Muscle layer of colon (tissue), 2 donors: ENCODE results near the gene FGF22.
A peak's percentile ranks its signal among the peaks of the same experiment; 100 is the strongest.
"Not testable (repeated sequence)": the region's sequence is repeated elsewhere in the genome, so short reads cannot be mapped to it uniquely, and the experiment has no call there.

Experiments used
- H3K27ac ChIP-seq: one replicate; pipeline ENCODE4 v1.7.0; 2013; ENCODE audit warnings: low read depth, mild to moderate bottlenecking, low read length, moderate library complexity
- H3K27me3 ChIP-seq, 2 donors: one replicate each; pipeline ENCODE4 v1.7.0; 2013; ENCODE audit warnings: low read length in 2 of 2, mild to moderate bottlenecking in 2 of 2; ENCODE audit not compliant: insufficient read depth in 2 of 2, control insufficient read depth in 1 of 2
- H3K36me3 ChIP-seq: one replicate; pipeline ENCODE4 v1.7.0; 2013; ENCODE audit warnings: mild to moderate bottlenecking, low read length; ENCODE audit not compliant: insufficient read depth
- H3K4me1 ChIP-seq: one replicate; pipeline ENCODE4 v1.7.0; 2013; ENCODE audit warnings: mild to moderate bottlenecking, low read length; ENCODE audit not compliant: insufficient read depth
- H3K4me3 ChIP-seq, 2 donors: one replicate each; pipeline ENCODE4 v1.7.0; 2013; ENCODE audit warnings: low read length in 2 of 2, low read depth in 1 of 2, mild to moderate bottlenecking in 1 of 2, moderate library complexity in 1 of 2
- H3K9ac ChIP-seq: one replicate; pipeline ENCODE4 v1.7.0; 2013; ENCODE audit warnings: low read length
- H3K9me3 ChIP-seq: one replicate; pipeline ENCODE4 v1.7.0; 2013; ENCODE audit warnings: mild to moderate bottlenecking, low read length
- donor health status: abdominal sarcoma.
- donor health status: Adenocarcinoma of cecum.

FGF22 gene

DNA sequence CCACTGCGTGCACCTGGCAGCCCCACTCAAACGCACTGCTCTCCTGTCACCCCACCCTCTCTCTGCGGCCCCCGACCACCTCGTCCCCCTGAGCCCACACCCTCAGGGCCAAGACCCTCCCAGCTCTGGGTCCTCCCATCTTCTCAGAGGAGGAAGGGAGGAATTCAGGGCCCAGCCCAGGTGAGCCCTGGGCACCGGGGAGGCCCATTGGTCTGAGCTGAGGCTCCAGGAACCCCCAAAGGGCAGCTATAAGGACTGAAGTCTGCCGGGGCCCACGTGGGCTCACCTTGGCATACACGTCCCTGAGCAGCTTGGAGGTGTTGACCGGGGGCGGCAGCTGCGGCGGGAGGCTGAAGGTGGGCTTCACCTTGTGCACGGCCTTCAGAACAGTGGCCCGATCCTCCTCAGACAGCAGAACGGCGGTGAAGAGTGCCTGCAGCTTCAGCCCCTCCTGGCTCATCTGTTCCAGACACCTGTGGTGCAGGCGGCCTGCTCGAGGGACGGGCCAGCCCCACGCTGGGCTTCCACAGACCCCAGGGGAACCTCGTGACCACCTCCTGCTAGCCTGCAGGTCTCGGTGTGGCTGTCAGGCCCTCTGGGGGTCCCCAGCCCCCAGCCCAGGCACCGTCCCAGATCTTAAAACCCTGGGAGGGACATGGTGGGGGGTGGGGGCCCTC, 15.1 kb upstream of the FGF22 start:
- no peaks in the 10 kb centered on the region for H3K9me3 ChIP-seq
- H3K27me3 ChIP-seq, result no peaks in the 10 kb centered on the region
- H3K4me3 ChIP-seq, result no peak overlapping the region
- H3K36me3 ChIP-seq, result peaks cover 13% of the 10 kb centered on the region
- H3K27ac ChIP-seq, result no peak overlapping the region
- H3K4me1 ChIP-seq, result no peaks in the 10 kb centered on the region
- no peak overlapping the region for H3K9ac ChIP-seq

DNA sequence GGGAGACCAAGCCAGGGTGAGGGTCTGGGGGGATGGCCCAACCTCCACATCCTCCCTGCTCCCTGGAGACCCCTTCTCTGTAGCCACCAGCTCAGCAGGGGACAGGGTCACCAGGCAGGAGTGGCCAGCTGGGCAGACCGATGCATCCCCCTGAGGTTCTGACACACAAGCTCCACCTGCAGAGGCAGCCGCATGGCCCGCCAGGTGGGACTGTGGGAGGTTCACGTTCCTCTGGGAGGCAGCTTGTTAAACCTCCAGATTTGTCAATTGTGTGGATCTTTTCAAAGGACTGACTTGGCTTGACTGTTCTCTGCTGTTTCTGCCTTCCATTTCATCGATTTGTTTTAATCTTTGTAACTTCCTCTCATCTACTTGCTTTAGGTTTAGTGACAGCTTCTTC, 14.4 kb upstream of the FGF22 start:
- no peak overlapping the region for H3K9ac ChIP-seq
- peaks cover 8% of the 10 kb centered on the region for H3K36me3 ChIP-seq
- H3K4me1 ChIP-seq, result no peaks in the 10 kb centered on the region
- no peak overlapping the region for H3K27ac ChIP-seq
- H3K4me3 ChIP-seq, result no peak overlapping the region
- H3K27me3 ChIP-seq, result no peaks in the 10 kb centered on the region
- no peaks in the 10 kb centered on the region for H3K9me3 ChIP-seq

DNA sequence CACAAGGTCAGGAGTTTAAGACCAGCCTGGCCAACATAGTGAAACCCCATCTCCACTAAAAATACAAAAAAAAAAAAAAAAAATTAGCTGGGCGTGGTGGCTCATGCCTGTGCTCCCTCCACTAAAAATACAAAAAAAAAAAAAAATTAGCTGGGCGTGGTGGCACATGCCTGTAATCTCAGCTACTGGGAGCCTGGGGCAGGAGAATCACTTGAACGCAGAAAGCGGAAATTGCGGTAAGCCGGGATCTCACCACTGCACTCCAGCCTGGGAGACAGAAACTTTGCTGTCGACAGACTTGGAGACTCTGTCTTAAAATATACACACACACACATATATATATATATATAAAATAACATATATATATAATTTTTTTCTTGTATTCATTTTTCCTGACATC, 13.1 kb upstream of the FGF22 start:
- not testable (repeated sequence) for H3K4me3 ChIP-seq, H3K36me3 ChIP-seq, H3K4me1 ChIP-seq, H3K9ac ChIP-seq, H3K9me3 ChIP-seq, H3K27me3 ChIP-seq, H3K27ac ChIP-seq

DNA sequence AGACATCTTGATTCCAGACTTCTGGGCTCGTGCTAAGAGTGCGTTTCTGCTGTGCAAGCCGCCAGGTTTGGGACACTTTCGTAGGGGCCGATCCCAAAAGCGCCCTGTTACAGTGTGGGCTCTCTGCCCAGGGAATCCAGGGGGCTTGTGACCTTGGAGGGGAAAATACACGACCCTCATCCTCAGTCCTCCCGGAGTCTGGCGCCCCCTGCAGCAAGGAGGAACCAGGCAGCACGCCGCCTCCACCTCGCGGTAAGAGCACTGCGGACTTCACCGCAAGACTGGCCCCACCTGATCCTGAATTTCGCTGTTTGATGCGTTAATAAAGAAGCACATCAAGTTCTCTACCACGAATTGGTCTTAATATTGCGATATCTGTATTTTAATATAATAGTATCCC, 11.5 kb upstream of the FGF22 start:
- Histone ChIP-seq H3K27me3 (no peaks in the 10 kb centered on the region), H3K9ac (no peak overlapping the region), H3K9me3 (no peaks in the 10 kb centered on the region), H3K36me3 (peaks cover 6% of the 10 kb centered on the region), H3K27ac (no peak overlapping the region), H3K4me3 (no peak overlapping the region), H3K4me1 (peaks cover 10% of the 10 kb centered on the region)

DNA sequence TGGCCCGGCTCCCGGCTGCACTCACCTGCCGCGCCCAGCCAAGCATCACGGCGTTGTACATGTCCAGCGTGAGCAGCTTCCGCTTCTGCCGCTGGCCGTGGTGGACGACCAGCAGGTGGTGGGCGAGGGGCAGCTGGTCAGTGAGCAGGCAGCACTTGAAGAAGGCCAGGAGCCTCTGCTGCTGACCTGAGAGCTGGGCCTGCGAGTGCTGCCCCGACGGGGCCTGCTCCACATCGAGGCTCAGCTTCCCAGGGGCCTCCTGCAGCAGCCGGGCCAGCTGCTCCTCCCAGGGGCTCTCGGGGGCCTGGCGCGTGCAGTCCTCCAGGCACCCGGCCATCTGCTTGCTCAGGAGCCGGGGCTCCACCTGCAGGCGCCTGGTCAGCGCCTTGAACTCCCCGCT, 10.2 kb upstream of the FGF22 start:
- not testable (repeated sequence) for H3K9ac ChIP-seq, H3K9me3 ChIP-seq, H3K4me3 ChIP-seq, H3K36me3 ChIP-seq, H3K27ac ChIP-seq, H3K27me3 ChIP-seq
- peaks cover 17% of the 10 kb centered on the region for H3K4me1 ChIP-seq

DNA sequence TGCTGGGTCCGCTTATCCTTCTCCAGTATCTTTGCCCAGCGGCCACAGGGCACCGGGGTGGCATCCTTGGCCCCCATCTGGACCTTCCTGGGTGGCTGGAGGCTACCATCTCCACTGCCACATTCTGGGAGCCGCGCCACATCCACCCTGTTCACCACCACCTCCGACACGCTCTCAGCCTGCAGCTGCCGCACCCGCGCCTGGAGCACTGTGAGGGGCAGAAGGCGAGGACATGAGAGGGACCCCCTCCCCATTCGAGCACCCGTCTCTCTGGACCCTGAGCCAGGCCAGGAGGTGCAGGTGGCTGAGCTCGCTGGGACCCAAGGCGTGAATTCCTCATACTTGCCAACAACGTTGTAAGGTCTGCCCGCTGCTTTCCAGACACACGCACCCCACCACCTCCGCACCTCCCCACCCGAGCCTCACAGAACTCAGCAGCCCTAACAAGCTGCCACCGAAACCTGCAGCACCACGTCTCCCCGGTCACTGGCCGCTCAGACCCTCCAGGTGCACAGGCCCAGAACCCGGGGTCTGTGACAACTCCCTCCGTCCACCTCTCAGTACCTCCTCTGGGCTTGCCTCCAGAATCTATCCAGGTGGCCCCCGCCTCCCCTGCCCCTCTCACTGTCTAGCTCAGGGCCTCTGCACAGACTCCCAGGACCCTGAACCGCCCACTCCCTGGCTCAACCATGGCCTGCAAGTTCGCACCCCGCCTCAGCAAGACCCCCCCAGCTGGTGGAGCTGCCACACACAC, 9.5 kb upstream of the FGF22 start:
- no peak overlapping the region for H3K4me3 ChIP-seq
- peaks cover 5% of the 10 kb centered on the region for H3K36me3 ChIP-seq
- no peaks in the 10 kb centered on the region for H3K27me3 ChIP-seq
- peaks cover 17% of the 10 kb centered on the region for H3K4me1 ChIP-seq
- H3K9me3 ChIP-seq, result no peaks in the 10 kb centered on the region
- H3K9ac ChIP-seq, result no peak overlapping the region
- no peak overlapping the region for H3K27ac ChIP-seq

DNA sequence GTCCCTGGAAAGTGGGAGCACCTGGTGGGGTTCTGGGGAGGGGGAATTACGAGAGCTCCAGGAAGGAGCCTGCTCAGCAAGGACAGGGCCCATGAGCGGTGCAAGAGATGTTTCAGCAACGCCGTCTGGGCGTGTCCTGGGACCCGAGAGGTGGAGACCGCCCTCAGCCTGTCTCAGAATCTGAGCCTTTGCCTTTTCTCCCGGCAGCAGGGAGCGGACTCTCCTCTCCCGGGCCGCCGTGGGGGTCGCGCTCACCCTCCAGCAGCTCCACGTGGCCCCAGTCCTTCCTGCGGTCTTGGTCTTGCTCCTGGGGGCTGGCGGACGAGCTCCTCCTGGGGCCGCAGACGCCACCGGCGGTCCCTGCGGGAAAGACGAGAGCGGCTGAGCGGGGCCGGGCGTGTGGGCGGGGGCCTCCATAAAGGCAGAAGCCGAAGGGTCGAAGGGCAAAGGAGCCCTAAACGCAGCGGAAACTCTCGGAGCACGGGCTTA, 7.1 kb upstream of the FGF22 start:
- peak overlapping the region; percentile 62 for H3K27ac ChIP-seq
- peaks cover 17% of the 10 kb centered on the region for H3K4me1 ChIP-seq
- H3K9me3 ChIP-seq, result no peaks in the 10 kb centered on the region
- peak overlapping the region; percentile 91 to 95 for H3K4me3 ChIP-seq
- H3K27me3 ChIP-seq, result no peaks in the 10 kb centered on the region
- H3K9ac ChIP-seq, result peak overlapping the region; percentile 49
- no peaks in the 10 kb centered on the region for H3K36me3 ChIP-seq

DNA sequence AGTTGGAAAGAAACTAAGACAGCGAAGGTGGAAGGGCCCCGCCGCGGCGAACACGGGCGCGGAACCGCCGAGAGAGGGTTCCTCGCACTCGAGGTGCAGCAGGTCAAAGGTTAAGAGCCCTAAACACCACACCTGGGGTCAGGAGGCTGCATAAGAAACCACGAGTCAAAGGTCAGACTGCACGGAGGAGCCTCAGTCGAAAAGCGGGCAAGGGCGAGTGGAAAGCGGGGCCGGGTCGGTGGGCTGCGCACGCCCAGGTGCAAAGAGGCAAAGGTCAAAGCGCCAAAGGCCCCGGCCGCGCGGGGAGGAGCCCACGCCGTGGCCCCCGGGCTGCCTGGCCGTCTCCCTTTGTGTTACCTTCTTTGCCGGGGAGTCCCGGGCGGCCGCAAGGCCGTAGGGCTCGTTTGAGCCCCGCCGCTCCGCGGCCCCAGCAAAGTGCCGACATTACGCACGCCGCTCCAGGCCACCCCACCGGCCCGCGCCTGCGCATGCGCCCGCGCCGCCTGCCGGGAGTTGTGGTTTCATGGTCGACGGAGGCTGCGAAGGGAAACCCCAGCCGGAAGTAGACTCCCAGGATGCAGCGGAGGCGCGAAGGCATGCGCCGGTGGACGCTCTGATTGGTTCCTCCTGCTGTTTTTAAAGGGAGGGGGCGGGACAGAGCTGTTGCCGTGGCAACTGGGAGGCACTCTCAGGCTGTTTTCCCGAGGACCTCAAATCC, 6.5 kb upstream of the FGF22 start, which contains the start of gene POLRMT:
POLRMT (minus strand) TSS at position 470 of the 718 bp plus-strand sequence; CDS start at position 445, 25 bp downstream.
- Histone ChIP-seq H3K9ac (peak within 1 kb of the TSS; percentile 63), H3K9me3 (no peaks in the 10 kb centered on the region), H3K27ac (peak within 1 kb of the TSS; percentile 66), H3K27me3 (no peaks in the 10 kb centered on the region), H3K36me3 (no peaks in the 10 kb centered on the region), H3K4me1 (peaks cover 17% of the 10 kb centered on the region), H3K4me3 (peak within 1 kb of the TSS; percentile 91 to 95)

DNA sequence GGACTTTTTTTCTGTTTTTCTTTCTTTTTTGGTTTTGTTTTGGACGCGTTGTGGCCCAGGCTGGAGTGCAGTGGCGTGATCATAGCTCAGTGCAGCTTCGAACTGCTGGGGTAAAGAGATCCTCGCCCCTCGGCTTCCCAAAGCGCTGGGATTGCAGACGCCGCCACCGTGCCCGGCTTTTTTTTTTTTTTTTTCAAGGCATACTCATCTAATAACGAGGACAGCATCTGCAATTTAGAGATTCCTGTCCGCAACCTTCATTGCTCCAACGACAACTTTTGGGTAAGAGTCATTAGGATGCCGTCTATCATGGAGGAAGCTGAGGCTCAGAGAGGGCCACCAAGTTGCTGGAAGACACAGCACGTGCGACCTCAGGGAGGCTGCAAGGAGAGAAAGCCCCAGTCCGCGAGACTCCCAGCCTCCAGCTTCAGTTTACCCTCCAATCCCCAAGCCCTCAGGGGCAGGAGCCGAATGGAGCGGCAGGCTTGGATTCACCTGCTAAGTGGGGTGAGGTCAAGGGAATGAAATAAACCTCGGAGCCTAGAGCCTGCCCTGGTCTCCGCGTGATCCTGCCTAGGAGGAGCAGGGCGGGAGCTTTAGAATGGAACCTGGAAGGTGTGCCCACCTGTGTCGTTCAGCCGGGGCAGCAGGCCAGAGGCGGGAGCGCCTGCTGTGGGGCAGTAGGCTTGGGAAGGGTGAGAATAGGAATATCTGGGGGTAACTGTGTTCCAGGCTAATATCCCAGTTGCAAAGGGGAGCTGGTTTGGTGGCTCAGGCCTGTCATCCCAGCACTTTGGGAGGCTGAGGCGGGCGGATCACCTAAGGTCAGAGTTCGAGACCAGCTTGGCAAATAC, 5.7 kb upstream of the FGF22 start:
- H3K4me1 ChIP-seq, result peaks cover 20% of the 10 kb centered on the region
- peak overlapping the region; percentile 63 for H3K9ac ChIP-seq
- no peaks in the 10 kb centered on the region for H3K36me3 ChIP-seq
- peak overlapping the region; percentile 76 to 91 for H3K4me3 ChIP-seq
- H3K9me3 ChIP-seq, result no peaks in the 10 kb centered on the region
- peak overlapping the region; percentile 41 for H3K27ac ChIP-seq
- H3K27me3 ChIP-seq, result no peaks in the 10 kb centered on the region

DNA sequence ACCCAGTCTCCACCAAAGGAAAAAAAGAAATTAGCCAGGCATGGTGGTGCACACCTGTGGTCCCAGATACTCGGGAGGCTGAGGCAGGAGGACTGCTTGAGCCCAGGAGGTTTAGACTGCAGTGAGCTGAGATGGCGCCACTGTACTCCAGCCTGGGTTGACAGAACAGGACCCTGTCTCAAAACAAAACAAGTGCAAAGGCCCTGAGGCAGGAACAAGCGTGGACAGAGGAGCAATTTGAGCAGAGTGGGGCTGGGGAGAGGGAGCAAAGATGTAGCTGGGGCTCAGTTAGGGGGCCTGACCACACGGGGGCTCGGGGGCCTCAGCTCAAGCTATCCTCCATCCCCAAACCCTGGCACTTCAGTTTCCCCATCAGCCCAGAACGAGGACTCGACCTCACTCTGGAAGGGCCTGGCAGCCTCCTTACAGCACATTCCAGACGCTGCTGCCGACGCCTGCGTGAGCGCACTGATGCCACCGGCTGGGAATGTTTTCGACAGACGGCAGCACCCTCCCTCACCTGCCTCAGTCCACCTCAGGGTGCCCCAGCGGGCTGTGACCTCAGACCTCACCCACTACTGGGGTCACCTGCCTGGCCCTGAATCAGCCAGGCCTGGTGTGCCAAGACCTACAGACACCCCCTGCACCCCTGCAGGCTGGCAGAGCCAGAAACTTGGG, 4.6 kb upstream of the FGF22 start:
- no peak overlapping the region for H3K9ac ChIP-seq
- H3K27ac ChIP-seq, result no peak overlapping the region
- no peaks in the 10 kb centered on the region for H3K9me3 ChIP-seq
- no peaks in the 10 kb centered on the region for H3K36me3 ChIP-seq
- H3K27me3 ChIP-seq, result no peaks in the 10 kb centered on the region
- H3K4me3 ChIP-seq, result no peak overlapping the region
- peaks cover 23% of the 10 kb centered on the region for H3K4me1 ChIP-seq
